GM23338 (cell line): ENCODE results near the gene FXYD5. TPM values are rescaled to one million over a fixed set of nuclear protein-coding genes. Genes with fewer than 3 reads are reported as not detected.

Source experiments
- ATAC-seq: fragments of 200-7000 bp; cut with Tn5 transposase; 3 replicates; pipeline ENCODE4 v1.9.1; 2020
- DNase-seq: peaks from one replicate; pipeline ENCODE4 v3.0.0-alpha.2; 2015; ENCODE audit warnings: low spot score
- H2AFZ ChIP-seq: fragments of 200-600 bp; sonication (generic); 2 replicates; pipeline ENCODE4 v1.8.0; 2016; ENCODE audit warnings: antibody characterized with exemption, mild to moderate bottlenecking, moderate library complexity
- H3F3A ChIP-seq: fragments of 200-600 bp; sonication (generic); replicated peaks from 2 replicates; pipeline ENCODE4 v1.8.0; 2017; ENCODE audit warnings: antibody characterized with exemption, mixed run types, low read depth
- H3K27ac ChIP-seq: fragments of 200-600 bp; sonication (generic); 2 replicates; pipeline ENCODE4 v1.6.1; 2016; ENCODE audit warnings: low read depth
- H3K27me3 ChIP-seq: fragments of 200-600 bp; sonication (generic); 2 replicates; pipeline ENCODE4 v1.8.0; 2016; ENCODE audit warnings: mild to moderate bottlenecking, mixed run types, moderate library complexity; ENCODE audit not compliant: insufficient read depth
- H3K36me3 ChIP-seq: fragments of 200-600 bp; sonication (generic); 2 replicates; pipeline ENCODE4 v1.8.0; 2016; ENCODE audit warnings: mild to moderate bottlenecking; ENCODE audit not compliant: insufficient read depth
- H3K4me1 ChIP-seq: fragments of 200-600 bp; sonication (generic); 2 replicates; pipeline ENCODE4 v1.8.0; 2016; ENCODE audit warnings: mild to moderate bottlenecking, moderate library complexity; ENCODE audit not compliant: insufficient read depth
- H3K4me2 ChIP-seq: fragments of 200-600 bp; sonication (generic); 2 replicates; pipeline ENCODE4 v1.7.1; 2017; ENCODE audit warnings: mixed run types
- H3K4me3 ChIP-seq: fragments of 200-600 bp; sonication (generic); 2 replicates; pipeline ENCODE4 v1.6.1; 2016; ENCODE audit warnings: mixed run types
- H3K79me2 ChIP-seq: fragments of 200-600 bp; sonication (generic); replicated peaks from 2 replicates; pipeline ENCODE4 v1.8.0; 2017; ENCODE audit warnings: mild to moderate bottlenecking; ENCODE audit not compliant: insufficient read depth
- H3K9me2 ChIP-seq: fragments of 200-600 bp; sonication (generic); 2 replicates; pipeline ENCODE4 v1.8.0; 2017; ENCODE audit not compliant: insufficient read depth
- H4K20me1 ChIP-seq: fragments of 200-600 bp; sonication (generic); replicated peaks from 2 replicates; pipeline ENCODE4 v1.8.0; 2017; ENCODE audit warnings: mild to moderate bottlenecking; ENCODE audit not compliant: insufficient read depth
- H3K27ac Mint-ChIP-seq: 2 replicates; pipeline ENCODE4 v1.8.0; 2020; ENCODE audit warnings: inconsistent platforms, mild to moderate bottlenecking, moderate library complexity, mixed read lengths
- H3K27me3 Mint-ChIP-seq: 3 replicates; pipeline ENCODE4 v1.8.0; 2022; ENCODE audit warnings: low read depth, mild to moderate bottlenecking, moderate library complexity, mixed read lengths, inconsistent platforms; ENCODE audit not compliant: insufficient read depth, poor library complexity
- H3K36me3 Mint-ChIP-seq: 3 replicates; pipeline ENCODE4 v1.8.0; 2021; ENCODE audit warnings: low read depth, mild to moderate bottlenecking, inconsistent platforms, moderate library complexity, mixed read lengths
- H3K4me1 Mint-ChIP-seq: 3 replicates; pipeline ENCODE4 v1.8.0; 2020; ENCODE audit warnings: mild to moderate bottlenecking, inconsistent platforms, mixed read lengths
- H3K4me3 Mint-ChIP-seq: 3 replicates; pipeline ENCODE4 v1.8.0; 2021; ENCODE audit warnings: moderate library complexity, mild to moderate bottlenecking, inconsistent platforms, mixed read lengths
- H3K9me3 Mint-ChIP-seq: 3 replicates; pipeline ENCODE4 v1.8.0; 2020; ENCODE audit warnings: moderate library complexity, mild to moderate bottlenecking, inconsistent platforms, mixed read lengths
- CTCF ChIP-seq, 2 experiments: fragments of 200-600 bp in 1 of 2; sonication (generic) in 1 of 2; conservative IDR thresholded peaks; 2 replicates each; pipeline versions ENCODE4 v1.5.1 to v1.6.1; 2016 to 2017; ENCODE audit warnings: antibody characterized with exemption in 2 of 2, low read depth in 2 of 2, mild to moderate bottlenecking in 2 of 2, moderate library complexity in 1 of 2
- ETS1 ChIP-seq: IDR thresholded peaks from 2 replicates; pipeline ENCODE4 v1.6.1; 2016; ENCODE audit warnings: antibody characterized with exemption
- JUNB ChIP-seq: IDR thresholded peaks from one replicate; pipeline ENCODE4 v1.6.1; 2016; ENCODE audit warnings: antibody characterized with exemption; ENCODE audit not compliant: unreplicated experiment
- POLR2AphosphoS5 ChIP-seq: IDR thresholded peaks from 2 replicates; pipeline ENCODE4 v1.6.1; 2016; ENCODE audit warnings: antibody characterized with exemption, low read depth
- STAT1 ChIP-seq: IDR thresholded peaks from one replicate; pipeline ENCODE4 v1.6.1; 2016; ENCODE audit warnings: antibody characterized with exemption; ENCODE audit not compliant: unreplicated experiment
- ZNF114 ChIP-seq: fragments of 250-450 bp; sonication (Bioruptor Pico); IDR thresholded peaks from 2 replicates; pipeline ENCODE4 v1.5.0; 2020; ENCODE audit warnings: mild to moderate bottlenecking, moderate library complexity
- ZNF331 ChIP-seq: fragments of 250-450 bp; sonication (Bioruptor Pico); IDR thresholded peaks from 2 replicates; pipeline ENCODE4 v1.5.0; 2020; ENCODE audit warnings: low read depth, mild to moderate bottlenecking, moderate library complexity
- ZNF462 ChIP-seq: fragments of 250-450 bp; sonication (Bioruptor Pico); IDR thresholded peaks from 2 replicates; pipeline ENCODE4 v1.5.0; 2020; ENCODE audit warnings: mild to moderate bottlenecking, moderate library complexity
- polyA plus RNA-seq: library from polyadenylated mRNA; unstranded; fragments of >200 nt; fragmentation: Nextera tagmentation; extraction: Ambion mirVana; gene quantifications from 2 replicates; pipeline ENCODE4 v1.2.1, GENCODE V29; 2016
- total RNA-seq: library from RNA; depleted of rRNA; stranded (reverse); fragments of >200 nt; shearing (Covaris generic); gene quantifications from 2 replicates; pipeline ENCODE4 v1.2.3, GENCODE V29; 2014

FXYD5 gene
- total and polyA plus RNA-seq, 2 experiments from 2014 or later = 97.7 to 233 TPM

GRCh38 chr19:35165200-35166058, 10.9 kb downstream of the FXYD5 start:
- H3K9me3 Mint-ChIP-seq = peaks cover 16% of the 10 kb centered on the region
- DNase-seq (no peak), ATAC-seq (no peak)
- H3K4me2 ChIP-seq = no peak overlapping the region
- H3K36me3 ChIP-seq = peaks cover 42% of the 10 kb centered on the region
- no peaks in the 10 kb centered on the region for H3K4me1 Mint-ChIP-seq
- H3K4me3 ChIP-seq = no peak overlapping the region
- TF ChIP-seq ZNF331 (no peak), JUNB (no peak), CTCF (conservative IDR thresholded peaks at IDR 0.05; ENCODE audit: low read depth in 2 of 2) (no peak), STAT1 (no peak), ZNF462 (CRISPR knock-in tag) (no peak), POLR2AphosphoS5 (no peak), ETS1 (no peak), ZNF114 (no peak)
- peaks cover 5% of the 10 kb centered on the region for H3K27me3 Mint-ChIP-seq
- H2AFZ ChIP-seq = no peak overlapping the region
- no peaks in the 10 kb centered on the region for H3K79me2 ChIP-seq
- H3K27ac ChIP-seq = no peak overlapping the region
- H3K36me3 Mint-ChIP-seq = peaks cover 91% of the 10 kb centered on the region
- H3K4me1 ChIP-seq = no peaks in the 10 kb centered on the region
- H3K27ac Mint-ChIP-seq = no peak overlapping the region
- H3K9me2 ChIP-seq = no peaks in the 10 kb centered on the region
- no peaks in the 10 kb centered on the region for H3K27me3 ChIP-seq
- H3K4me3 Mint-ChIP-seq = no peak overlapping the region
- peaks cover 2% of the 10 kb centered on the region; the same call in 1 of the 2 replicates for H4K20me1 ChIP-seq
- H3F3A ChIP-seq = no peaks in the 10 kb centered on the region
